HCT116 (cell line): ENCODE data around the gene ZC3H13. TPM values are rescaled to one million over a fixed set of nuclear protein-coding genes. Genes with fewer than 3 reads are reported as not detected.

Source experiments
- ATAC-seq: fragments of 200-7000 bp; cut with Tn5 transposase; 2 replicates; pipeline ENCODE4 v1.9.1; 2020; ENCODE audit warnings: mild to moderate bottlenecking, moderate library complexity
- BruUV-seq: library from RNA; stranded (reverse); fragments of 400-500 nt; replicated peaks from 2 replicates; lab custom pipeline; 2021; lab: Mats Ljungman, UMichigan
- CTCF ChIA-PET: fragments of 300-600 bp; sonication (Branson Sonifier 250); formaldehyde crosslinking; loops from one replicate; lab custom pipeline; 2021; ENCODE audit warnings: antibody characterized with exemption; lab: Charles Lee
- POLR2A ChIA-PET: fragments of 300-600, 350-600 bp; sonication (Branson Sonifier 250); formaldehyde crosslinking; loops from one replicate; lab custom pipeline; 2021; ENCODE audit warnings: antibody characterized with exemption; lab: Charles Lee
- RAD21 ChIA-PET, 2 experiments: fragments of 300-600 bp; sonication (Branson Sonifier 250); formaldehyde crosslinking; loops; one replicate each; lab custom pipeline; 2023; ENCODE audit warnings: low total read pairs in 2 of 2; ENCODE audit not compliant: uncharacterized antibody in 2 of 2, unreplicated experiment in 2 of 2, low non-redundant PET in 1 of 2; lab: Charles Lee
- DNase-seq: peaks from one replicate; pipeline ENCODE4 v3.0.0-alpha.2; 2010; ENCODE audit warnings: low read depth, low spot score
- H2AFZ ChIP-seq: fragments of 200-600 bp; shearing (Covaris generic), sonication (generic); 2 replicates; pipeline ENCODE4 v1.6.1; 2017; ENCODE audit warnings: low read depth, mixed run types, mixed read lengths, antibody characterized with exemption, low read length; ENCODE audit not compliant: poor library complexity, severe bottlenecking
- H3K27ac ChIP-seq: 2 replicates; pipeline ENCODE4 v1.5.1; 2012; ENCODE audit warnings: low read depth, low read length
- H3K27me3 ChIP-seq: fragments of 200-600 bp; sonication (generic); 2 replicates; pipeline ENCODE4 v1.6.1; 2016; ENCODE audit warnings: mixed run types, low read length, mixed read lengths; ENCODE audit not compliant: insufficient read depth
- H3K36me3 ChIP-seq, 2 experiments: fragments of 200-500 bp in 1 of 2; fragments of 200-600 bp in 1 of 2; sonication (Bioruptor generic) in 1 of 2; sonication (generic) in 1 of 2; 2 replicates each; pipeline versions ENCODE4 v1.5.1 to v1.6.1; 2014 to 2016; ENCODE audit warnings: low read length in 2 of 2, inconsistent platforms in 1 of 2, mixed read lengths in 1 of 2, mixed run types in 1 of 2; ENCODE audit not compliant: insufficient read depth in 2 of 2, control insufficient read depth in 1 of 2
- H3K4me1 ChIP-seq, 2 experiments: fragments of 200-600 bp in 1 of 2; sonication (generic) in 1 of 2; 2 replicates each; pipeline versions ENCODE4 v1.5.1 to v1.6.1; 2012 to 2017; ENCODE audit warnings: low read length in 2 of 2, inconsistent platforms in 1 of 2, mild to moderate bottlenecking in 1 of 2, mixed read lengths in 1 of 2, mixed run types in 1 of 2, moderate library complexity in 1 of 2; ENCODE audit not compliant: insufficient read depth in 2 of 2, control insufficient read depth in 1 of 2
- H3K4me2 ChIP-seq: fragments of 200-600 bp; sonication (generic); 2 replicates; pipeline ENCODE4 v1.6.1; 2017; ENCODE audit warnings: mixed run types, low read length, mixed read lengths
- H3K4me3 ChIP-seq, 2 experiments: fragments of 200-600 bp in 1 of 2; sonication (generic) in 1 of 2; replicated peaks in 1 of 2; 2 replicates each; pipeline ENCODE4 v1.5.1; 2011 to 2016; ENCODE audit warnings: low read length in 2 of 2, control low read depth in 1 of 2, low read depth in 1 of 2, mild to moderate bottlenecking in 1 of 2, mixed read lengths in 1 of 2, mixed run types in 1 of 2
- H3K79me2 ChIP-seq: fragments of 200-600 bp; sonication (generic); 2 replicates; pipeline ENCODE4 v1.6.1; 2017; ENCODE audit warnings: mild to moderate bottlenecking, mixed run types, low read length, moderate library complexity, mixed read lengths; ENCODE audit not compliant: insufficient read depth
- H3K9ac ChIP-seq: fragments of 200-600 bp; sonication (generic); 2 replicates; pipeline ENCODE4 v1.6.1; 2016; ENCODE audit warnings: low read length, mixed read lengths
- H3K9me2 ChIP-seq: fragments of 200-600 bp; sonication (generic), shearing (Covaris generic); 2 replicates; pipeline ENCODE4 v1.6.1; 2017; ENCODE audit warnings: mixed run types, mild to moderate bottlenecking, moderate library complexity; ENCODE audit not compliant: insufficient read depth
- H3K9me3 ChIP-seq, 2 experiments: fragments of 200-500 bp in 1 of 2; fragments of 200-600 bp in 1 of 2; sonication (Bioruptor generic) in 1 of 2; sonication (generic) in 1 of 2; 2 replicates each; pipeline ENCODE4 v1.6.1; 2014 to 2017; ENCODE audit warnings: low read length in 2 of 2, mixed read lengths in 2 of 2, inconsistent platforms in 1 of 2, low read depth in 1 of 2, mild to moderate bottlenecking in 1 of 2, mixed run types in 1 of 2, moderate library complexity in 1 of 2; ENCODE audit not compliant: control insufficient read depth in 1 of 2, insufficient read depth in 1 of 2
- H4K20me1 ChIP-seq: fragments of 200-600 bp; sonication (generic), shearing (Covaris generic); 2 replicates; pipeline ENCODE4 v1.6.1; 2017; ENCODE audit warnings: mixed run types, mild to moderate bottlenecking, moderate library complexity; ENCODE audit not compliant: insufficient read depth
- EZH2phosphoT487 ChIP-seq: fragments of 200-600 bp; IDR thresholded peaks from 2 replicates; pipeline ENCODE4 v1.6.1; 2018; ENCODE audit warnings: antibody characterized with exemption, borderline replicate concordance
- intact Hi-C: fragments of 100-400 bp; cut with micrococcal nuclease; formaldehyde crosslinking; loops from 2 replicates; pipeline ENCODE4 v1.10.0; 2022
- total RNA-seq: library from RNA; stranded (reverse); gene quantifications from one replicate; pipeline ENCODE4 v1.2.1, GENCODE V29; 2021; ENCODE audit not compliant: unreplicated experiment
- TF ChIP-seq, protein P1 (sequence below): IDR thresholded peaks from 2 replicates; pipeline ENCODE4 v1.6.1; 2011; ENCODE audit warnings: mild to moderate bottlenecking, low read length, moderate library complexity; ENCODE audit not compliant: insufficient replicate concordance; ENCODE audit errors: extremely low read depth
- TF ChIP-seq, protein P2 (sequence below): IDR thresholded peaks from 2 replicates; pipeline ENCODE4 v1.6.1; 2012
- TF ChIP-seq, protein P3 (sequence below): IDR thresholded peaks from 2 replicates; pipeline ENCODE4 v1.6.1; 2012; ENCODE audit warnings: low read depth
- TF ChIP-seq, protein P4 (sequence below), 3 experiments: fragments of 200-600 bp in 1 of 3; sonication (generic) in 1 of 3; IDR thresholded peaks in 2 of 3; conservative IDR thresholded peaks in 1 of 3; 2 replicates each; pipeline ENCODE4 v1.5.1; 2012 to 2017; ENCODE audit warnings: low read depth in 2 of 3, low read length in 2 of 3, antibody characterized with exemption in 1 of 3, borderline replicate concordance in 1 of 3, control low read depth in 1 of 3, mild to moderate bottlenecking in 1 of 3, mixed read lengths in 1 of 3, mixed run types in 1 of 3, moderate library complexity in 1 of 3; ENCODE audit not compliant: insufficient read depth in 1 of 3

Gene ZC3H13
- total RNA-seq, 1 experiment from 2014 or later, result 37.9 TPM

DNA sequence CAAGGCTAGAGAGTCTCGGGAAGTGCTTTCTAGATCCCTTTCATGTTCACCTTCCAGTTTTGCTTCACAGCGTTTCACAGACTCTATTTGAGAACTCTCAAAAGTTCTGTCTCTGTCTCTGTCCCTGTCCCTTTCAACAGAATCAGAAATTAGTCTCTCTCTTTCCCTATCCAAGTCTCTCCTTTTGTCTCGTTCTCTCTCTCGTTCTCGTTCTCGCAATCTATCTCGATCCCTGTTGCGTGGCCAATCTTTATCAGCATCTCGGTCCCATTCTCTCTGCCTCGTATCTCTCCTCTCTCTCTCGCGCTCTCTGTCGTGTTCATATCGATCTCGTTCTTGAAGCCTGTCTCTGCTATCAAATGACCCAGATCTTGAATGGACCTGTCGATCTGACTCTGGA lies 85.0 kb downstream of the ZC3H13 start (continued):
- TF ChIP-seq, protein P1, sequence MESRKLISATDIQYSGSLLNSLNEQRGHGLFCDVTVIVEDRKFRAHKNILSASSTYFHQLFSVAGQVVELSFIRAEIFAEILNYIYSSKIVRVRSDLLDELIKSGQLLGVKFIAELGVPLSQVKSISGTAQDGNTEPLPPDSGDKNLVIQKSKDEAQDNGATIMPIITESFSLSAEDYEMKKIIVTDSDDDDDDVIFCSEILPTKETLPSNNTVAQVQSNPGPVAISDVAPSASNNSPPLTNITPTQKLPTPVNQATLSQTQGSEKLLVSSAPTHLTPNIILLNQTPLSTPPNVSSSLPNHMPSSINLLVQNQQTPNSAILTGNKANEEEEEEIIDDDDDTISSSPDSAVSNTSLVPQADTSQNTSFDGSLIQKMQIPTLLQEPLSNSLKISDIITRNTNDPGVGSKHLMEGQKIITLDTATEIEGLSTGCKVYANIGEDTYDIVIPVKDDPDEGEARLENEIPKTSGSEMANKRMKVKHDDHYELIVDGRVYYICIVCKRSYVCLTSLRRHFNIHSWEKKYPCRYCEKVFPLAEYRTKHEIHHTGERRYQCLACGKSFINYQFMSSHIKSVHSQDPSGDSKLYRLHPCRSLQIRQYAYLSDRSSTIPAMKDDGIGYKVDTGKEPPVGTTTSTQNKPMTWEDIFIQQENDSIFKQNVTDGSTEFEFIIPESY, result no peak
- no peak for TF ChIP-seq EZH2phosphoT487

DNA sequence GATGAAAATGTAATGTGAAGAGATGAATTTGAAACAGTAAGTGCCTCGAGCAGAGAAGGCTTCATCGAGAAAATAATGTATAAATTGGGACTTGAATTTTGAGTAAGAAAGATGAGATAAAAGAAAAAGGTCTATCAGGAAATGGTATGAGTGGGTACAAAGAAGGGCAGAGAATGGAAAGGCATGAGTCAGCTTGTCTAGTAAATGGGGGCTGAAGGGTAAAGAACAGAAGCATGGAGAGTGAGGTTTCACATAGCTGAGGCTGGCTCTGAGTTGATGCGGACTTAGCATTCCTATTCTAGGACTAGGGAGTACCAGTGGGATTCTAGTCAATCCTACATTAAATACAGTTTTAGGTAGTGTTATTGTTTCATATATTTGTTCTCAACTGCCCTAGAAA lies 85.8 kb downstream of the ZC3H13 start:
- H3K9me2 ChIP-seq, result no peaks in the 10 kb centered on the region
- ATAC-seq (no peak), DNase-seq (no peak)
- ChIA-PET POLR2A (no interaction called here), CTCF (no interaction called here)
- H3K9ac ChIP-seq, result no peak overlapping the region
- peaks cover 31 to 45% of the 10 kb centered on the region in 2 experiments for H3K36me3 ChIP-seq
- H3K4me3 ChIP-seq, result no peak overlapping the region
- no peaks in the 10 kb centered on the region for H3K79me2 ChIP-seq
- no peaks in the 10 kb centered on the region for H3K9me3 ChIP-seq
- intact Hi-C loops, result no loop called here
- BruUV-seq, result no TSS peak
- no peak overlapping the region for H2AFZ ChIP-seq
- H4K20me1 ChIP-seq, result 0 out of 2 replicates have a peak, but pooled peaks cover 4% of the 10 kb centered on the region
- H3K4me1 ChIP-seq, result no peaks in the 10 kb centered on the region
- H3K27ac ChIP-seq, result no peak overlapping the region
- TF ChIP-seq, protein P2, sequence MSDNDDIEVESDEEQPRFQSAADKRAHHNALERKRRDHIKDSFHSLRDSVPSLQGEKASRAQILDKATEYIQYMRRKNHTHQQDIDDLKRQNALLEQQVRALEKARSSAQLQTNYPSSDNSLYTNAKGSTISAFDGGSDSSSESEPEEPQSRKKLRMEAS, result no peak
- TF ChIP-seq EZH2phosphoT487, result no peak
- TF ChIP-seq, protein P3, sequence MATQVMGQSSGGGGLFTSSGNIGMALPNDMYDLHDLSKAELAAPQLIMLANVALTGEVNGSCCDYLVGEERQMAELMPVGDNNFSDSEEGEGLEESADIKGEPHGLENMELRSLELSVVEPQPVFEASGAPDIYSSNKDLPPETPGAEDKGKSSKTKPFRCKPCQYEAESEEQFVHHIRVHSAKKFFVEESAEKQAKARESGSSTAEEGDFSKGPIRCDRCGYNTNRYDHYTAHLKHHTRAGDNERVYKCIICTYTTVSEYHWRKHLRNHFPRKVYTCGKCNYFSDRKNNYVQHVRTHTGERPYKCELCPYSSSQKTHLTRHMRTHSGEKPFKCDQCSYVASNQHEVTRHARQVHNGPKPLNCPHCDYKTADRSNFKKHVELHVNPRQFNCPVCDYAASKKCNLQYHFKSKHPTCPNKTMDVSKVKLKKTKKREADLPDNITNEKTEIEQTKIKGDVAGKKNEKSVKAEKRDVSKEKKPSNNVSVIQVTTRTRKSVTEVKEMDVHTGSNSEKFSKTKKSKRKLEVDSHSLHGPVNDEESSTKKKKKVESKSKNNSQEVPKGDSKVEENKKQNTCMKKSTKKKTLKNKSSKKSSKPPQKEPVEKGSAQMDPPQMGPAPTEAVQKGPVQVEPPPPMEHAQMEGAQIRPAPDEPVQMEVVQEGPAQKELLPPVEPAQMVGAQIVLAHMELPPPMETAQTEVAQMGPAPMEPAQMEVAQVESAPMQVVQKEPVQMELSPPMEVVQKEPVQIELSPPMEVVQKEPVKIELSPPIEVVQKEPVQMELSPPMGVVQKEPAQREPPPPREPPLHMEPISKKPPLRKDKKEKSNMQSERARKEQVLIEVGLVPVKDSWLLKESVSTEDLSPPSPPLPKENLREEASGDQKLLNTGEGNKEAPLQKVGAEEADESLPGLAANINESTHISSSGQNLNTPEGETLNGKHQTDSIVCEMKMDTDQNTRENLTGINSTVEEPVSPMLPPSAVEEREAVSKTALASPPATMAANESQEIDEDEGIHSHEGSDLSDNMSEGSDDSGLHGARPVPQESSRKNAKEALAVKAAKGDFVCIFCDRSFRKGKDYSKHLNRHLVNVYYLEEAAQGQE, result no peak
- TF ChIP-seq, protein P4, sequence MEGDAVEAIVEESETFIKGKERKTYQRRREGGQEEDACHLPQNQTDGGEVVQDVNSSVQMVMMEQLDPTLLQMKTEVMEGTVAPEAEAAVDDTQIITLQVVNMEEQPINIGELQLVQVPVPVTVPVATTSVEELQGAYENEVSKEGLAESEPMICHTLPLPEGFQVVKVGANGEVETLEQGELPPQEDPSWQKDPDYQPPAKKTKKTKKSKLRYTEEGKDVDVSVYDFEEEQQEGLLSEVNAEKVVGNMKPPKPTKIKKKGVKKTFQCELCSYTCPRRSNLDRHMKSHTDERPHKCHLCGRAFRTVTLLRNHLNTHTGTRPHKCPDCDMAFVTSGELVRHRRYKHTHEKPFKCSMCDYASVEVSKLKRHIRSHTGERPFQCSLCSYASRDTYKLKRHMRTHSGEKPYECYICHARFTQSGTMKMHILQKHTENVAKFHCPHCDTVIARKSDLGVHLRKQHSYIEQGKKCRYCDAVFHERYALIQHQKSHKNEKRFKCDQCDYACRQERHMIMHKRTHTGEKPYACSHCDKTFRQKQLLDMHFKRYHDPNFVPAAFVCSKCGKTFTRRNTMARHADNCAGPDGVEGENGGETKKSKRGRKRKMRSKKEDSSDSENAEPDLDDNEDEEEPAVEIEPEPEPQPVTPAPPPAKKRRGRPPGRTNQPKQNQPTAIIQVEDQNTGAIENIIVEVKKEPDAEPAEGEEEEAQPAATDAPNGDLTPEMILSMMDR (IDR thresholded peaks at IDR 0.05 in 2 of 3, conservative IDR thresholded peaks at IDR 0.05 in 1 of 3; ENCODE audit: borderline replicate concordance in 1 of 3, insufficient read depth in 1 of 3, low read depth in 2 of 3, low read length in 2 of 3), result no peak
- TF ChIP-seq, all 23 proteins: peak for 0
- Histone ChIP-seq H3K4me2 (no peak overlapping the region), H3K27me3 (no peaks in the 10 kb centered on the region)
- RAD21 ChIA-PET, result no interaction called here
